Measurements from ENCODE around the gene TAS2R38.

TAS2R38 gene

DNA sequence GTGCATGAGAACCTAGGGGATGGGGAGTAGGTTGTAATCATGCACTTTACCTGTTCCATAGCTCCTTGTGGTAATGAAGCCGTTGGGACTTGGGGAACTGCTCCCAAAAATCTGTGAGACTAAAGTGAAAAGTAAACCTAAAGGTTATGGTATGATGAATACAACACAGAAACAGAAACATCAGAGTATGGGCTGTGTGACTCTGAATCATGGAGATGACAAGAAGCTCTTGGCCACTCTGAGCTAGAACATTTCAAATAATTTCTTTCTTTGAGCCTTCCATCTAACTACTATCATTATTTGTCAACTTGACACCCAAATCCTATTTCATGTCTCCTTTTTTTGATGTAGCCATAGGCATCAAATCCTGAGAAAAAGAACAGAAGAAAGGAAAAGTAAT is 29.7 kb downstream of the TAS2R38 start:
- FAIRE-seq (no peak), DNase-seq (ENCODE audit: insufficient read length) (no peak)
- TF ChIP-seq POLR2A (IDR thresholded peaks at IDR 0.05; ENCODE audit: low read depth, low read length) (no peak), POLR2AphosphoS5 (IDR thresholded peaks at IDR 0.05; ENCODE audit: low read depth, low read length) (no peak), TAF1 (IDR thresholded peaks at IDR 0.05; ENCODE audit: borderline replicate concordance, low read depth, low read length) (no peak)

DNA sequence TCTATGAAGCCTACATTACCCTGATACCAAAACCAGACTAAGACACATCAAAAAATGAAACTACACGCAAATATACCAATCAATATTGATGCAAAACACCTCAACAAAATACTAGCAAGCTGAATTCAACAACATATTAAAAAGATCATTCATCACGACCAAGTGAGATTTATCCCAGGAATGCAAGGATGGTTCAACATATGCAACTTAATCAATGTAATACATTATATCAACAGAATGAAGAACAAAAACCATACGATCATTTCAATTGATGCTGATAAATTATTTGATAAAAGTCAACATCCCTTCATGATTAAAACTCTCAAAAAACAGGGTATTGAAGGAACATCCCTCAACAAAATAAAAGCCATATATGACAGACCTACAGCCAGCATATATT is 32.5 kb downstream of the TAS2R38 start:
- DNase-seq (ENCODE audit: insufficient read length), result no peak
- no peak for FAIRE-seq
- no peak for TF ChIP-seq TAF1 (IDR thresholded peaks at IDR 0.05; ENCODE audit: borderline replicate concordance, low read depth, low read length)
- no peak for TF ChIP-seq POLR2A (IDR thresholded peaks at IDR 0.05; ENCODE audit: low read depth, low read length)
- TF ChIP-seq POLR2AphosphoS5 (IDR thresholded peaks at IDR 0.05; ENCODE audit: low read depth, low read length), result no peak

DNA sequence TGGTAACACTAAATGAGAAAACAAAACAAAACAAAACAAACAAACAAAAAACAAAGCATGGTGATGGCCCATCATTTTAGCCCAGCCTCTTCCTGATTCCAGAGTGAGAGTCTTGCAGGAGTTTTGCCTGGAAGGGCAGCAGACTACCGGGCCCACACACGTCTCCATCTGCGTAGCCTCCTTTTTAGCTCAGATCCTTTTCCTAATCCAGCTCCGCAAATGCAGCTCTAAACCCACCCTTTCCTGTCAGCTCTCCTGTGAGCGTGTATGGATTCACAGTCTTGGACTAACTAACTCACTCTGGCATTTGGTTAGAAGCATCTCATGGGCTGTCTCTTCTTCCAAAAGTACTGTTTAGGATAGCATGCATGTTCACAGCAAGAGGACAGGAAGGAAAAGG is 43.4 kb downstream of the TAS2R38 start:
- DNase-seq (ENCODE audit: insufficient read length), result no peak
- TF ChIP-seq POLR2AphosphoS5 (IDR thresholded peaks at IDR 0.05; ENCODE audit: low read depth, low read length) (no peak), TAF1 (IDR thresholded peaks at IDR 0.05; ENCODE audit: borderline replicate concordance, low read depth, low read length) (no peak), POLR2A (IDR thresholded peaks at IDR 0.05; ENCODE audit: low read depth, low read length) (no peak)
- FAIRE-seq, result no peak

DNA sequence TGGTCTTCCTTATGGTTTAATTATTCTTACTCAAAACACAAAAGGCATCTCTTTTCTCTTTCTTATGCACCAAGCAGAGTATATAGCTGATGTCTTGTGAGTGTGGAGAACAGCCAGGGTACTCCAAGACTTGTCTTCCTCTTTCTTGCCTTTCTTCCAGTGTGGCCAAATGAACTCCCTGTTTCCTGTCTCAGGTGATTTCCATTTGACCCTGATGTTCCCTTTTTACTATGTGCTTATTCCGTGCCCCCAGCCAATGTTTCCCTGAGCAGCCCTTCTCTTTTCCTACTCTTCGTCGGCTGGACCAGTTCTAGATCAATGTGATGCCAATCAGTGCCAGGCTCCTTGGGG is 44.8 kb downstream of the TAS2R38 start:
- TF ChIP-seq POLR2A (IDR thresholded peaks at IDR 0.05; ENCODE audit: low read depth, low read length), result no peak
- DNase-seq (ENCODE audit: insufficient read length) (no peak), FAIRE-seq (no peak)

DNA sequence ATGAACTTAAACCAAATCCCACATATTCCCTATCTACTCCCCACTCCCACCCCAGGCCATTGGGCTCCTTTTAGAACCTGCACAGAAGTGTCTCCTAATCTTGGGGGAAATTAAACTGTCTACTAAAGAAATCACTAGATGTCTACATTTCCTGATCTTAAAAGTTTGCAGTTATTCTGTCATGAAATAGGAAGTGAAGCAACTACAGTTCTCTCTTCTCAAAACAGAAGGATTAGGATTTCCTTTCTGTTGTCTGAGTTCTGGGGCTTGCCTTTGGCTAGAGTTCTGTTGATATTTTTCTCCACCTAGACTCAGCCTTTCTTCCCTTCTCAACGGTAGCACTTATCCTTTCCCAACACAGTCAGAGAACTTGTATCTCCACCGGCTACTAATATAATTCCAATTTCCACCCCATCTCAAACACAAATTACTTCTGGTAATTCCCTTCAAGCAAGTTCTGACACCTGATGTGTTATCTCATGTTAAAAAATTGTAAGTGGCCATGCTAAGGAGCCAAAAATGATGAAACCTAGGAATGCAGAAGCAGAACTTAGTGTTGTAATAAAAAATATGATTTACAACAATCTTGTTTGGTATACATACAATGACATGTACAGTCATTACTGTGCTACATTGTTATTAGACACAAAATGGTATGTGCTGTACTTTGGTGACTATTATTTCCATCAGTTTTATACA is 45.3 kb downstream of the TAS2R38 start:
- FAIRE-seq, result no peak
- TF ChIP-seq POLR2A (IDR thresholded peaks at IDR 0.05; ENCODE audit: low read depth, low read length), result no peak
- TF ChIP-seq TAF1 (IDR thresholded peaks at IDR 0.05; ENCODE audit: borderline replicate concordance, low read depth, low read length), result no peak
- TF ChIP-seq POLR2AphosphoS5 (IDR thresholded peaks at IDR 0.05; ENCODE audit: low read depth, low read length), result no peak
- no peak for DNase-seq (ENCODE audit: insufficient read length)

All from GM12892 (cell line).